Gastroesophageal sphincter (tissue), 3 donors: ENCODE results near the gene MASP2.
"Not testable (repeated sequence)": the region's sequence is repeated elsewhere in the genome, so short reads cannot be mapped to it uniquely, and the experiment has no call there.

ENCODE experiments used
- CTCF ChIP-seq, 4 experiments: fragments of 200-600 bp in 2 of 4; fragments of 450-650 bp in 2 of 4; sonication (generic) in 1 of 4; IDR thresholded peaks; one replicate each; pipeline ENCODE4 v1.5.1; 2017 to 2019; ENCODE audit warnings: antibody characterized with exemption in 4 of 4, mild to moderate bottlenecking in 2 of 4, moderate library complexity in 2 of 4
- EP300 ChIP-seq: sonication (generic); formaldehyde crosslinking; IDR thresholded peaks from one replicate; pipeline ENCODE4 v1.6.1; 2017; ENCODE audit warnings: antibody characterized with exemption, mild to moderate bottlenecking
- POLR2A ChIP-seq, 2 donors: fragments of 450-650 bp; IDR thresholded peaks; one replicate each; pipeline ENCODE4 v1.6.1; 2017; ENCODE audit warnings: antibody characterized with exemption in 2 of 2, mild to moderate bottlenecking in 2 of 2, moderate library complexity in 1 of 2
- POLR2AphosphoS5 ChIP-seq: sonication (generic); formaldehyde crosslinking; IDR thresholded peaks from one replicate; pipeline ENCODE4 v1.6.1; 2017; ENCODE audit warnings: antibody characterized with exemption

DNA sequence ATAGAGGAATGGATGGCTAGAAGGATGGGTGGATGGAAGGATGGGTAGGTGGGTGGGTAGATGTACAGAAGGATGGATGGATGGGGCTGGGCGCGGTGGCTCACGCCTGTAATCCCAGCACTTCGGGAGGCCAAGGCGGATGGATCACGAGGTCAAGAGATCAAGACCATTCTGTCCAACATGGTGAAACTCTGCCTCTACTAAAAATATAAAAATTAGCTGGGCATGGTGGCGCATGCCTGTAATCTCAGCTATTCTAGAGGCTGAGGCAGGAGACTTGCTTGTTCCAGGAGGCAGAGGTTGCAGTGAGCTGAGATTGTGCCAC lies 7.0 kb downstream of the MASP2 start:
- TF ChIP-seq CTCF (IDR thresholded peaks at IDR 0.05); EP300; POLR2A (IDR thresholded peaks at IDR 0.05); POLR2AphosphoS5: not testable (repeated sequence)
